ENCODE data around the gene CYTH2. TPM values are rescaled to one million over a fixed set of nuclear protein-coding genes. Genes with fewer than 3 reads are reported as not detected.

The CYTH2 gene
- total and polyA plus RNA-seq, 9 of the 15 experiments (the other 6 are each of a cell fraction or from before 2014, with no cell fraction given): 1.8 to 45.2 (median 23.8) TPM

- TF ChIP-seq RERE (CRISPR knock-in tag; IDR thresholded peaks at IDR 0.05; ENCODE audit: borderline replicate concordance) (no peak), ARID3A (IDR thresholded peaks at IDR 0.05; ENCODE audit: borderline replicate concordance, low read depth, low read length) (no peak), YY1 (IDR thresholded peaks at IDR 0.05; ENCODE audit: borderline replicate concordance in 1 of 3, control insufficient read depth in 1 of 3, extremely low read depth in 1 of 3, insufficient read depth in 3 of 3, insufficient read length in 1 of 3, insufficient replicate concordance in 2 of 3, low read depth in 1 of 3, low read length in 2 of 3) (no peak), SMAD2 (IDR thresholded peaks at IDR 0.05; ENCODE audit: low read depth, low read length) (no peak), MAFK (IDR thresholded peaks at IDR 0.05; ENCODE audit: low read length) (no peak), VEZF1 (CRISPR knock-in tag; IDR thresholded peaks at IDR 0.05) (peak; percentile 68; the same call in 1 of the 2 replicates), CHCHD3 (CRISPR knock-in tag; IDR thresholded peaks at IDR 0.05) (no peak), ZNF324 (CRISPR knock-in tag; IDR thresholded peaks at IDR 0.05) (no peak), ZNF24 (IDR thresholded peaks at IDR 0.05) (no peak), HDAC8 (tag; IDR thresholded peaks at IDR 0.05) (no peak), NFRKB (IDR thresholded peaks at IDR 0.05; ENCODE audit: low read depth) (no peak), SMARCA5 (IDR thresholded peaks at IDR 0.05) (no peak), TOE1 (IDR thresholded peaks at IDR 0.05; ENCODE audit: borderline replicate concordance) (no peak), TOE1 (CRISPR knock-in tag; IDR thresholded peaks at IDR 0.05; ENCODE audit: borderline replicate concordance, low read depth) (no peak), HNRNPH1 (optimal IDR thresholded peaks at IDR 0.05; ENCODE audit: low read depth, low read length) (no peak), COPS2 (conservative IDR thresholded peaks at IDR 0.05) (no peak), ZNF316 (IDR thresholded peaks at IDR 0.05) (no peak)
These were observed 41.5 kb downstream of the CYTH2 start (continued) for GRCh38 chr19:48510421-48511268.

All from K562 (cell line).